Measurements from ENCODE around the gene ADGRV1.

The ADGRV1 gene

GRCh38 chr5:91042247-91042935 is 483.8 kb downstream of the ADGRV1 start:
- Histone ChIP-seq H3K36me3 (ENCODE audit: control insufficient read depth in 2 of 2, insufficient read depth in 1 of 2, low read length in 2 of 2) (no peaks in the 10 kb centered on the region), H3K4me1 (ENCODE audit: control insufficient read depth, insufficient read depth, low read length) (peaks cover 10% of the 10 kb centered on the region), H3K27ac (ENCODE audit: extremely low read depth, low read depth, low read length) (no peak overlapping the region), H3K4me3 (ENCODE audit: low read depth, low read length) (no peak overlapping the region), H3K9me3 (ENCODE audit: control insufficient read depth, insufficient read depth, low read depth, low read length) (no peaks in the 10 kb centered on the region)
- CTCF ChIA-PET: interaction anchor here (0.6 kb wide), 1 partner anchor 32 kb away, joined by 3 read pairs; no protein-coding TSS in a partner anchor
- POLR2A ChIA-PET: no interaction called here
- TF ChIP-seq KLF8 (tag by site-specific recombination; IDR thresholded peaks at IDR 0.05): no peak
- no peak for TF ChIP-seq AEBP2 (tag by site-specific recombination; IDR thresholded peaks at IDR 0.05; ENCODE audit: borderline replicate concordance)
- TF ChIP-seq INSM2 (tag by site-specific recombination; IDR thresholded peaks at IDR 0.05): no peak
- TF ChIP-seq KLF17 (tag by site-specific recombination; IDR thresholded peaks at IDR 0.05): no peak
- no peak for TF ChIP-seq ZNF239 (tag by site-specific recombination; IDR thresholded peaks at IDR 0.05)
- TF ChIP-seq ZNF624 (tag by site-specific recombination; IDR thresholded peaks at IDR 0.05): no peak
- TF ChIP-seq BCL6B (tag by site-specific recombination; IDR thresholded peaks at IDR 0.05): no peak
- TF ChIP-seq ZNF518A (tag by site-specific recombination; conservative IDR thresholded peaks at IDR 0.05; ENCODE audit: low read depth): no peak
- TF ChIP-seq ZNF169 (tag by site-specific recombination; IDR thresholded peaks at IDR 0.05): no peak
- no peak for TF ChIP-seq ZNF174 (tag by site-specific recombination; IDR thresholded peaks at IDR 0.05)
- no peak for TF ChIP-seq PATZ1 (tag by site-specific recombination; IDR thresholded peaks at IDR 0.05)
- no peak for TF ChIP-seq ZNF549 (tag by site-specific recombination; IDR thresholded peaks at IDR 0.05)
- TF ChIP-seq ZBTB17 (tag by site-specific recombination; IDR thresholded peaks at IDR 0.05): no peak
